Keratinocyte (primary cell): Measurements from ENCODE around the gene CTNNA3. TPM values are rescaled to one million over a fixed set of nuclear protein-coding genes. Genes with fewer than 3 reads are reported as not detected.
A peak's percentile ranks its signal among the peaks of the same experiment; 100 is the strongest.

Experiments used
- DNase-seq: peaks from one replicate; pipeline ENCODE4 v3.0.0-alpha.2; 2011; ENCODE audit warnings: low read depth, missing footprints, low spot score
- FAIRE-seq: peaks from 2 replicates; lab custom pipeline; 2011; peaks lifted over from hg19 to GRCh38; lab: Jason Lieb, UNC
- H2AFZ ChIP-seq: 2 replicates; pipeline ENCODE4 v1.6.0; 2012; ENCODE audit warnings: low read length, control low read depth, inconsistent platforms; ENCODE audit not compliant: control insufficient read depth
- H3K27ac ChIP-seq: 2 replicates; pipeline ENCODE4 v1.5.1; 2011; ENCODE audit warnings: low read length; ENCODE audit not compliant: control insufficient read depth, insufficient read depth
- H3K27me3 ChIP-seq: 3 replicates; pipeline ENCODE4 v1.6.0; 2011; ENCODE audit warnings: low read length; ENCODE audit not compliant: control insufficient read depth, insufficient read depth; ENCODE audit errors: extremely low read depth
- H3K36me3 ChIP-seq, 2 experiments: 2 replicates in 1 of 2; 3 replicates in 1 of 2; pipeline ENCODE4 v1.5.1; 2011; ENCODE audit warnings: low read length in 2 of 2, mild to moderate bottlenecking in 1 of 2; ENCODE audit not compliant: control insufficient read depth in 2 of 2, insufficient read depth in 2 of 2; ENCODE audit errors: extremely low read depth in 1 of 2
- H3K4me1 ChIP-seq: 3 replicates; pipeline ENCODE4 v1.5.1; 2011; ENCODE audit warnings: low read length; ENCODE audit not compliant: control insufficient read depth, insufficient read depth; ENCODE audit errors: extremely low read depth
- H3K4me2 ChIP-seq: 3 replicates; pipeline ENCODE4 v1.6.0; 2011; ENCODE audit warnings: low read depth, low read length; ENCODE audit not compliant: control insufficient read depth, insufficient read depth; ENCODE audit errors: extremely low read depth
- H3K4me3 ChIP-seq, 3 experiments: fragments of 200-600 bp in 1 of 3; sonication (generic) in 1 of 3; 2 replicates in 2 of 3; 3 replicates in 1 of 3; pipeline ENCODE4 v1.5.1; 2011 to 2016; ENCODE audit warnings: low read length in 3 of 3, mild to moderate bottlenecking in 3 of 3, control low read depth in 2 of 3, inconsistent platforms in 1 of 3, low read depth in 1 of 3, mixed read lengths in 1 of 3, mixed run types in 1 of 3, moderate library complexity in 1 of 3; ENCODE audit not compliant: control insufficient read depth in 2 of 3, insufficient read depth in 2 of 3; ENCODE audit errors: extremely low read depth in 1 of 3
- H3K79me2 ChIP-seq: 2 replicates; pipeline ENCODE4 v1.6.0; 2012; ENCODE audit warnings: low read length; ENCODE audit not compliant: control insufficient read depth, insufficient read depth
- H3K9ac ChIP-seq: 3 replicates; pipeline ENCODE4 v1.6.0; 2011; ENCODE audit warnings: low read length; ENCODE audit not compliant: control insufficient read depth, insufficient read depth; ENCODE audit errors: extremely low read depth
- H3K9me1 ChIP-seq: 3 replicates; pipeline ENCODE4 v1.6.0; 2011; ENCODE audit warnings: low read length; ENCODE audit not compliant: control insufficient read depth, insufficient read depth; ENCODE audit errors: extremely low read depth
- H3K9me3 ChIP-seq: 2 replicates; pipeline ENCODE4 v1.5.1; 2012; ENCODE audit warnings: low read depth, low read length; ENCODE audit not compliant: control insufficient read depth
- H4K20me1 ChIP-seq: 3 replicates; pipeline ENCODE4 v1.6.0; 2011; ENCODE audit warnings: low read length; ENCODE audit not compliant: control insufficient read depth, insufficient read depth; ENCODE audit errors: extremely low read depth
- CTCF ChIP-seq, 3 experiments: IDR thresholded peaks in 1 of 3; conservative IDR thresholded peaks in 1 of 3; optimal IDR thresholded peaks in 1 of 3; 2 replicates in 2 of 3; 3 replicates in 1 of 3; pipeline versions ENCODE3 to v1.5.1; 2011; ENCODE audit warnings: low read length in 3 of 3, mild to moderate bottlenecking in 3 of 3, moderate library complexity in 2 of 3, control low read depth in 1 of 3, inconsistent platforms in 1 of 3; ENCODE audit not compliant: insufficient read depth in 2 of 3; ENCODE audit errors: extremely low read depth in 1 of 3
- EZH2 ChIP-seq: IDR thresholded peaks from one replicate; pipeline ENCODE4 v1.6.1; 2012; ENCODE audit warnings: inconsistent platforms, mild to moderate bottlenecking, low read length, moderate library complexity
- dilution Hi-C: fragments of 300-500 bp; cut with MboI; formaldehyde crosslinking; loops from one replicate; pipeline ENCODE4 v1.7.0; 2020; ENCODE audit warnings: low sequenced_read_pairs; ENCODE audit not compliant: extremely low pct_ligation_motif_present
- polyA plus RNA-seq, 5 experiments: library from polyadenylated mRNA; depleted of rRNA in 3 of 5; stranded (reverse) in 3 of 5; stranded (forward) in 1 of 5; unstranded in 1 of 5; fragments of >200 nt; gene quantifications; 1 replicate in 1 of 5; 2 replicates in 3 of 5; 3 replicates in 1 of 5; pipeline versions ENCODE4 v1.2.1 to v1.2.3, GENCODE V29; 2011 to 2012; ENCODE audit warnings: missing spikeins in 2 of 5, low read depth in 1 of 5, low replicate concordance in 1 of 5

Gene CTNNA3
- polyA plus RNA-seq, 1 donor (not counting 4 experiments of a cell fraction or from before 2014, with no cell fraction given): 0.01 TPM

- H4K20me1 ChIP-seq: no peaks in the 10 kb centered on the region
- no peaks in the 10 kb centered on the region for H3K9me1 ChIP-seq
- H3K36me3 ChIP-seq: no peaks in the 10 kb centered on the region
- H2AFZ ChIP-seq: no peak overlapping the region
- H3K27ac ChIP-seq: no peak overlapping the region
- no peak overlapping the region for H3K4me2 ChIP-seq
- no peaks in the 10 kb centered on the region for H3K79me2 ChIP-seq
- DNase-seq (no peak), FAIRE-seq (no peak)
- no peaks in the 10 kb centered on the region for H3K27me3 ChIP-seq
- TF ChIP-seq EZH2: no peak
- no peak for TF ChIP-seq CTCF (optimal IDR thresholded peaks at IDR 0.05 in 1 of 3, IDR thresholded peaks at IDR 0.05 in 1 of 3, conservative IDR thresholded peaks at IDR 0.05 in 1 of 3; ENCODE audit: extremely low read depth in 1 of 3, insufficient read depth in 2 of 3, low read length in 3 of 3)
- no peak overlapping the region for H3K9ac ChIP-seq
- no peaks in the 10 kb centered on the region for H3K9me3 ChIP-seq
- H3K4me1 ChIP-seq: peaks cover 17% of the 10 kb centered on the region
- dilution Hi-C loops: no loop called here
- H3K4me3 ChIP-seq: no peak overlapping the region
Measured at GRCh38 chr10:66828957-66829356, 867.0 kb downstream of the CTNNA3 start.

GRCh38 chr10:66827353-66827752 is 868.6 kb downstream of the CTNNA3 start:
- Histone ChIP-seq H3K36me3 (no peaks in the 10 kb centered on the region), H2AFZ (no peak overlapping the region), H3K9me3 (no peaks in the 10 kb centered on the region), H3K79me2 (no peaks in the 10 kb centered on the region), H3K27ac (no peak overlapping the region), H3K4me3 (no peak overlapping the region), H3K9me1 (no peaks in the 10 kb centered on the region), H3K9ac (no peak overlapping the region), H3K4me2 (peak overlapping the region; percentile 47), H3K4me1 (peaks cover 15% of the 10 kb centered on the region), H3K27me3 (no peaks in the 10 kb centered on the region), H4K20me1 (no peaks in the 10 kb centered on the region)
- dilution Hi-C loops: no loop called here
- DNase-seq: peak; percentile 13
- FAIRE-seq: peak; percentile 73
- TF ChIP-seq EZH2 (no peak), CTCF (optimal IDR thresholded peaks at IDR 0.05 in 1 of 3, IDR thresholded peaks at IDR 0.05 in 1 of 3, conservative IDR thresholded peaks at IDR 0.05 in 1 of 3; ENCODE audit: extremely low read depth in 1 of 3, insufficient read depth in 2 of 3, low read length in 3 of 3) (no peak)
